HEK293T (cell line): ENCODE measurements around the gene RRM1.

ENCODE experiments used
- CTCF ChIA-PET: fragments of 350-600 bp; formaldehyde crosslinking; extraction: SDS; loops from one replicate; lab custom pipeline; 2021; ENCODE audit warnings: antibody characterized with exemption, inconsistent platforms; lab: Yijun Ruan, JAX
- POLR2A ChIA-PET: fragments of 350-600 bp; formaldehyde crosslinking; extraction: SDS; loops from one replicate; lab custom pipeline; 2020; ENCODE audit warnings: antibody characterized with exemption, inconsistent platforms; lab: Yijun Ruan, JAX
- DNase-seq: peaks from one replicate; pipeline ENCODE4 v3.0.0; 2012; ENCODE audit warnings: mixed read lengths; ENCODE audit errors: extremely low spot score
- ARNT ChIP-seq: fragments of 450-650 bp; IDR thresholded peaks from 2 replicates; pipeline ENCODE4 v1.6.1; 2017; ENCODE audit warnings: mild to moderate bottlenecking
- BHLHE40 ChIP-seq: fragments of 450-650 bp; IDR thresholded peaks from 2 replicates; pipeline ENCODE4 v1.6.1; 2016; ENCODE audit warnings: mild to moderate bottlenecking, moderate library complexity, borderline replicate concordance
- CTBP1 ChIP-seq: fragments of 450-650 bp; IDR thresholded peaks from 2 replicates; pipeline ENCODE4 v1.6.1; 2016; ENCODE audit warnings: borderline replicate concordance
- ELF4 ChIP-seq: fragments of 450-650 bp; IDR thresholded peaks from 2 replicates; pipeline ENCODE4 v1.6.1; 2017; ENCODE audit warnings: antibody characterized with exemption
- FOXA1 ChIP-seq: fragments of 450-650 bp; IDR thresholded peaks from 2 replicates; pipeline ENCODE4 v1.6.1; 2016; ENCODE audit warnings: mild to moderate bottlenecking
- FOXK2 ChIP-seq: fragments of 450-650 bp; IDR thresholded peaks from 2 replicates; pipeline ENCODE4 v1.6.1; 2016; ENCODE audit warnings: mild to moderate bottlenecking
- FOXM1 ChIP-seq: fragments of 450-650 bp; IDR thresholded peaks from 2 replicates; pipeline ENCODE4 v1.6.1; 2017; ENCODE audit warnings: mild to moderate bottlenecking, borderline replicate concordance
- HDGF ChIP-seq: fragments of 450-650 bp; IDR thresholded peaks from 2 replicates; pipeline ENCODE4 v1.6.1; 2017; ENCODE audit warnings: antibody characterized with exemption, borderline replicate concordance
- L3MBTL2 ChIP-seq: fragments of 450-650 bp; conservative IDR thresholded peaks from 2 replicates; pipeline ENCODE4 v1.6.1; 2016; ENCODE audit warnings: mild to moderate bottlenecking
- LEF1 ChIP-seq: fragments of 450-650 bp; IDR thresholded peaks from 2 replicates; pipeline ENCODE4 v1.6.1; 2017; ENCODE audit warnings: mild to moderate bottlenecking, borderline replicate concordance
- NFRKB ChIP-seq: fragments of 450-650 bp; IDR thresholded peaks from 2 replicates; pipeline ENCODE4 v1.6.1; 2016; ENCODE audit warnings: mild to moderate bottlenecking, moderate library complexity
- PKNOX1 ChIP-seq: fragments of 450-650 bp; IDR thresholded peaks from 2 replicates; pipeline ENCODE4 v1.6.1; 2016
- SP1 ChIP-seq: fragments of 450-650 bp; IDR thresholded peaks from 2 replicates; pipeline ENCODE4 v1.6.1; 2017
- SUZ12 ChIP-seq: fragments of 450-650 bp; IDR thresholded peaks from 2 replicates; pipeline ENCODE4 v1.6.1; 2016; ENCODE audit warnings: mild to moderate bottlenecking
- TARDBP ChIP-seq: fragments of 450-650 bp; IDR thresholded peaks from 2 replicates; pipeline ENCODE4 v1.6.1; 2016
- ZNF384 ChIP-seq: fragments of 450-650 bp; IDR thresholded peaks from 2 replicates; pipeline ENCODE4 v1.6.1; 2016

Gene RRM1

GRCh38 chr11:4103269-4103668 is 8.7 kb downstream of the RRM1 start:
- no peak for DNase-seq
- TF ChIP-seq LEF1 = no peak
- no peak for TF ChIP-seq ZNF384
- no peak for TF ChIP-seq FOXK2
- TF ChIP-seq HDGF = no peak
- no peak for TF ChIP-seq SUZ12
- TF ChIP-seq L3MBTL2 = no peak
- no peak for TF ChIP-seq PKNOX1
- TF ChIP-seq BHLHE40 = no peak
- TF ChIP-seq ARNT = no peak
- no peak for TF ChIP-seq FOXM1
- TF ChIP-seq TARDBP = no peak
- no peak for TF ChIP-seq CTBP1
- no peak for TF ChIP-seq FOXA1
- TF ChIP-seq ELF4 = no peak
- TF ChIP-seq SP1 = no peak
- no peak for TF ChIP-seq NFRKB
- ChIA-PET CTCF (no interaction called here), POLR2A (no interaction called here)

- DNase-seq = no peak
- ChIA-PET CTCF (no interaction called here), POLR2A (no interaction called here)
- TF ChIP-seq FOXM1 = no peak
- TF ChIP-seq L3MBTL2 = no peak
- no peak for TF ChIP-seq CTBP1
- no peak for TF ChIP-seq SUZ12
- TF ChIP-seq ZNF384 = no peak
- TF ChIP-seq HDGF = no peak
- TF ChIP-seq SP1 = no peak
Observed at GRCh38 chr11:4105916-4106315, 11.3 kb downstream of the RRM1 start.

- TF ChIP-seq HDGF (no peak), TARDBP (no peak), ELF4 (no peak), ZNF384 (no peak), FOXM1 (no peak), SP1 (no peak), NFRKB (no peak), LEF1 (no peak), L3MBTL2 (no peak), FOXA1 (no peak), BHLHE40 (no peak)
- no peak for DNase-seq
- CTCF ChIA-PET = no interaction called here
- POLR2A ChIA-PET = no interaction called here
Observed at GRCh38 chr11:4111834-4112233, 17.2 kb downstream of the RRM1 start.

- CTCF ChIA-PET = no interaction called here
- TF ChIP-seq ARNT (no peak), TARDBP (no peak), LEF1 (no peak), FOXK2 (no peak), CTBP1 (no peak), FOXM1 (no peak), ZNF384 (no peak), SP1 (no peak), PKNOX1 (no peak)
- POLR2A ChIA-PET = no interaction called here
- no peak for DNase-seq
Observed at GRCh38 chr11:4115128-4115527, 20.5 kb downstream of the RRM1 start.

- POLR2A ChIA-PET = no interaction called here
- CTCF ChIA-PET = no interaction called here
- DNase-seq = no peak
Observed at GRCh38 chr11:4118107-4118506, 23.5 kb downstream of the RRM1 start.

GRCh38 chr11:4123218-4123617 is 28.6 kb downstream of the RRM1 start:
- ChIA-PET POLR2A (no interaction called here), CTCF (no interaction called here)
- no peak for TF ChIP-seq ARNT
- TF ChIP-seq FOXA1 = no peak
- no peak for TF ChIP-seq ELF4
- no peak for TF ChIP-seq NFRKB
- no peak for TF ChIP-seq LEF1
- no peak for TF ChIP-seq SUZ12
- TF ChIP-seq TARDBP = no peak
- no peak for TF ChIP-seq L3MBTL2
- no peak for TF ChIP-seq ZNF384
- no peak for TF ChIP-seq HDGF
- no peak for TF ChIP-seq FOXK2
- TF ChIP-seq PKNOX1 = no peak
- no peak for TF ChIP-seq CTBP1
- TF ChIP-seq SP1 = no peak
- no peak for TF ChIP-seq FOXM1
- no peak for TF ChIP-seq BHLHE40
- no peak for DNase-seq

More at GRCh38 chr11:4118107-4118506, 23.5 kb downstream of the RRM1 start:
- TF ChIP-seq CTBP1 (no peak), FOXK2 (no peak), PKNOX1 (no peak), SUZ12 (no peak), ZNF384 (no peak)
